Activated CD4-positive, alpha-beta T cell treated with anti-CD3 and anti-CD28 coated beads, Interleukin-2, amount 50 U/mL, for 16 hours (primary cell): Measurements from ENCODE around the gene GPBAR1.
"Not testable (repeated sequence)": the region's sequence is repeated elsewhere in the genome, so short reads cannot be mapped to it uniquely, and the experiment has no call there.

Experiments
- DNase-seq: peaks from one replicate; pipeline ENCODE4 v3.0.0-alpha.2; 2020

Gene GPBAR1

GRCh38 chr2:218269900-218270720 lies 9.3 kb downstream of the GPBAR1 start, which contains the start of the genes AAMP and PNKD:
TSS of gene AAMP (minus strand) at chr2:218270137. CDS start at chr2:218270086, 51 bp downstream.
TSS of gene PNKD (plus strand) at chr2:218270519. CDS start at chr2:218270536, 17 bp downstream.
- DNase-seq = peak; percentile 100

DNA sequence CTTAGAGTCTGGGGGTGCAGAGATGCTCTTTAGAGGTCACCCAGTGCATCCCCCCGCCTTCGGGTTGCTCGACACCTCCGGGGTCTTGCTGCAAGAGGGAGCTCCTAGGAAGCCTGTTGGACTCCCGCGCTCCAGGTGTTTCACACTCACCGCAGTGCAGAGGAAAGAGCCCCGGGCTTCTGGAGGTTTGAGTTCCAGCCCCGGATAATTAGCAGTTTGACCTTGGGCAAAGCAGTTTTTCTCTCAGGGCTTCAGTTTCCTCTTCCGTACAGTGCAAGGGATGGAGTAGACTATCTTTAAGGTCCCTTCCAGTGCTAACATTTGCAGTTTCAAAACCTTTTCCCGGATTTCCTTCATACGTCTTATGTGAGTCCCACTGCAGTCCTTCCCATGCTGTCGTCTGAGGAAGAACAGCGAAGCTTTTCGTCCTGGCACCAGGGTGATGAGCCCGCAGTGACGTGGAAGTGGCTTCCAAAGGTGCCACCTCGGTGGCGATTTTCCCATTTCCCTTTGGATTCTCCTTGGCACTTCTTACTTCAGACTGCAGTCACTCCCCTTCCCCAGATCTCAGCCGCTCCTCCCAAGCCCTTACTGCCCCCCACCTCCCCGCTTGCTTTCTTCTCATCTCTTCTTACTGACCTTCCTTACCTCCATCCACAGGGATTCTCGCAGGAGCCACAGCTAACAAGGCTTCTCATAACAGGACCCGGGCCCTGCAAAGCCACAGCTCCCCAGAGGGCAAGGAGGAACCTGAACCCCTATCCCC lies 10.1 kb downstream of the GPBAR1 start:
- no peak for DNase-seq

- DNase-seq = no peak
Measured at GRCh38 chr2:218271487-218271797, 10.6 kb downstream of the GPBAR1 start.

- DNase-seq = no peak
Measured at GRCh38 chr2:218271865-218272530, 11.2 kb downstream of the GPBAR1 start.

DNA sequence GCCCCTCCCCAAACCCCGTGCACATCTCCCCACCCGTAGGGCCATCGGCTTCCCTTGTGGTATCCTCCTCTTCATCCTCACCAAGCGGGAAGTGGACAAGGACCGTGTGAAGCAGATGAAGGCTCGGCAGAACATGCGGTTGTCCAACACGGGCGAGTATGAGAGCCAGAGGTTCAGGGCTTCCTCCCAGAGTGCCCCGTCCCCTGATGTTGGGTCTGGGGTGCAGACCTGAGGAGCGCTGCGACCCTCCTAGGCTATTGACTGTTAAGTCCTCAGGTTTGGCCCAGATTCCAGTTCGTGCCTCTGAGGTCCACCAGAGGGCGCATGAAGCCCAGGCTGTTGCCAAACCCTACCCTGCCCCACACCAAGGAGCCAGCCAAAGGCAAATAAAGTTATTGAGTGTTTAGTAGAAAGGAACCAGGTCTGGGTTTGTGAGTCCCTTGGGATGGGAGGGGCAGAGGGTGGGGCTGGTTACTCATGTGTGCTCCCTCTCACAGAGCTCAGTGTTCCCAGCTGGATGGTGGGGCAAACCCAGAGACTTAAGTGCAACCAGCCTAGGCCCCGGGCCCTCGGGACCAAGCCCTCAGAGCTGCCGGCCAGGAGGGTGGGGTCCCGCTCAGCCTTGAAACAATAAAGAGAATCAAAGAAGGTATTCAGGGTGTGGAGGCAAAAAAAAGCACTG lies 11.9 kb downstream of the GPBAR1 start:
- peak; percentile 80 for DNase-seq

- DNase-seq = not testable (repeated sequence)
Measured at GRCh38 chr2:218273214-218273907, 12.5 kb downstream of the GPBAR1 start.

GRCh38 chr2:218273908-218274249 lies 13.1 kb downstream of the GPBAR1 start:
- no peak for DNase-seq

DNA sequence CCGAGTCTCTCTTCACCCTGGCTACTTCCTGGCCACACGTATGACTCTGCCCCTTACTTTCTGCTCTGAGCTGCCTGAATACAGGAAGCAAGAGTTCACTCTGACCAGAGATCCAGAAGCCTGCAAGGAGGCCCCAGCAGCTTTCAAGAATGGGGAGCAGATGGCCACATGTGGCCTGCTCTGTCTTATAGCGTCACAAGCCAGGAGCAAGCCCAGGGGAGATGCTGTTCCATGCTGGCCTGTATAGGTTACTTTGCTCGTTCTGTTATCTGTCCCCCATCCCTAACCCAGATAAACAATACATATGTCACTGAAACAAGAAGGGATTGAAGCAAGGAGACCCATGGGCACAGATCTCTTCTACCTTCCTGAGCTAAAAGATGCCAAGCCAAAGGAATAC lies 13.8 kb downstream of the GPBAR1 start:
- DNase-seq = no peak

DNA sequence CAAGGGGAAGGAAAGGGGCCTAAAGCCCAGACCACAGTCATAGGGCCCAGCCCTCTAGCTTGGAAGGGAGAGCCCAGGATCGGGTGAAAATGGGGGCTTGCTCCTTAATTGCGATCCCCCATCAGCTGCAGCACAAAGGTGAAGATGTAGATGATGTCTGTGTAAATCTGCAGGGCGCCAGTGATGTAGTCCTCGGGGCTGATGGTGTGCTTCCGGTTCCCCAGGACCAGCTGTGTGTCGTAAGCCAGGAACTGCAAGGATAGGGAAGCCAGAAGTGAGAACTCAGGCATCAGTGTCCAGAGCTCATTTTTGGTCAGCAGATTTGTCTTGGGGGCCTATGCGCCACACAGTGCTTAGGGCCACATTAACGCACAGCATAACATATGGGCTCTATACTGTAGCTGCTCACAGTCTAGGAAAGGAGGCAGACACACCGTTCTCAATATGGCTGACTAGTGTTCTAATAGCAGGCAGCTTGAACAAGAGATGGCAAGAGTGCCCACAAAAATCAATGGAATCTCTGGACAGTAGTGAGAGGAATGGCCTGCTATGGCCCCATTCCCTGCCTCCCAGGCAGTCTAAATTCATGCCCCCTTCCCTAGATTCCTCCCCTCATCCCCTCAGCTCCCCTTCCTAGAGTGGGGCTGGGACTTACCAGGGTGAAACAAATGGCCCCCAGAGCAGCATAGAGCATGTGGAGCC lies 14.7 kb downstream of the GPBAR1 start:
- no peak for DNase-seq

DNA sequence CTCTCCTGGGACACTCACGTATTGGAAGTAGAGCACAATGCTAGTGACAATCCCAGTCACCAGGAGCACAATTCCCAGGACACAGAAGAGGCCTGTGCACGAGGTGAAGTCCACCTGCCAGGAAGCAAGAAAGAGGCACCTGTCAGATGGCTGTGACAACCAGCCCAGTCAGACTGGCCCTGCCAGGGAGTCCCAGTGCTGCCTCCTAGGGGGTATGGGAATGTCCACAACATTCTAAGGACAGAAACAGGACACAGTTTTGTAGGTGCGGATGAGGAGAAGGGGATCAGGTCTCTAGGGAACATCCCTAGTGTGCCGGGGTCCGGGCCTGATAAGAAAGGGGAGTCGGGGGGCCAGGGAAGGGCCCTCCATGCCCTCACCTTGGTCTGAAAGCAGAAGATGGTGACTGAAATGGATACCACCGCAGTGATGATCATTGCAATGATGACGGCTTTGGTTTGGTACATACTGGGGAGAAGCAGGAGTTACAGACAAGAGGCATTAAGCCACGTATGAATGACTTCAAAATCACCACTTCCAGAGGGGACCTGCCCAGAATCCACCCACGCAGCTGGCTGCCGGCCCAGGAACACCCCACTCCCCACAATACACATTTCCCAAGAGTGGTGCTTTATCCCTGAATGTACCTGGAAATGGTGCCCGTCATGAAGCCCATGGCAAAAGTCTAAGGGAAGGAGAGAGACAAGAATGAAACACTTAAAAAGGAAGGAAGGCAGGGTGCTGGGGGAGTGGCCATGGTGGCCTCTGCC lies 16.4 kb downstream of the GPBAR1 start:
- no peak for DNase-seq

GRCh38 chr2:218277921-218278320 lies 17.1 kb downstream of the GPBAR1 start:
- no peak for DNase-seq

DNA sequence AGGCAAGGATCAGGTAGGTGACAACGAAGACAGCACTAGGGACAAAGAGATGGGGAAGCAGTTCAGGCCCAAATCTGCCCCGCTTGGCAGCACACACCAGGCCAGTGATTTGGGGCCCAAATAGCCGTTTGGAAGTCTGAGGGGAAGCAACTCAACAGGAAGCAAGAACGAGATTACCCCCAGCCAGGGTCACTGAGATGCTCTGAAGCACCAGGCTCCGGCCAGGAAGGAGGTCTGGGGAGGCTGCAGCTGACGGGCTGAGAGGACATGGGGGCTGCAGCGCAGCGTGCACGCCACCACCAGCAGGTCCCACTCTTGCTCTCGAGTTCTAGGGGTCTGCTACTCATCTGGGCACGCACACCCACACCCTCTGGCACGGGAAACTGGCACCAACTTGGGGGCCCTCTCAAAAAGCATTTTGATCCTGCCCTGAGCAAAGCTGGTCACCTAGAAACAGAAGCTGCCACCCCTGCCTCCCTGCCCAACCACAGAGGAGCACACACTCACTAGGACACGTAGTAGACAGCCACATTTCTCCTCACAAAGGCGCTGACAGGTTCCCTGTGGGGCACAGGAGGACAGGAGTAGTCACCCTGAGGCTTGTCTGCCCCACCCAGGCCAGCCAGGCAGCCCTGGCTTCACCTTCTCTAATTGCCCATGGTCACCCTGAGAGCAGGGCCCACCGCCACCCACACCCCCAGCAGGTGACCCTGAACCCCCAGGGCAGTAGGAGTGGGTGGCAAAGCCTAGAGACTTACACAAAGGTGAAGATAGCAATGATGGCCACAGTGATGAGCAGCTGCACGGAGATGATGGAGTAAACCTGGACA lies 17.9 kb downstream of the GPBAR1 start:
- DNase-seq = no peak

DNA sequence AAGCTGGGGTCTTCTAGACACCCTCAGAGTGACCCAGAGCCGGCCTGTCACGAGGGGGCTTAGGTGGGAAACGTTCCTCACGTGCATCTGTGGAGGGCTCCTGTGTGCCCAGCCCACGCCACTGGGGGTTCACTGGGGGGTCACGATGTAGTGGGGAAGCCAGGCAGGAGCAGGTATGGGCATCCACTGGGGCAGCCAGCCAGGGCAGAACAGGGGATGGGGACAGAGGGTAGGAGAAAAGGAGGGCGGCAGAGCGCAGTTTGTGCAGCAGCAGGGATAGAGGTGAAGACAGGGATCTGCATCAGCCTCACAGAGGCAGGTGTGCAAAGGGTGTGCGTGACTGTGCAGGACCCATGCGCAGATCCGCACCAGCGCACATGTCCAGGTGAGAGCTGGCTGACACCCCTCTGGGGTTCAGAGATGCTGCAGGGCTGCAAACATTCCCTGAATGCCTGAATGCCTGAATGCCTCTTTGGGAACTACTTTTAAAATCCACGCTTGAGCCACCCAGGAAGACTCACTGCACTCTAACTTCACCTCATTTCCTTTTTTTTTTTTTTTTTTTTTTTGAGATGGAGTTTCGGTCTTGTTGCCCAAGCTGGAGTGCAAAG lies 19.6 kb downstream of the GPBAR1 start:
- no peak for DNase-seq

DNA sequence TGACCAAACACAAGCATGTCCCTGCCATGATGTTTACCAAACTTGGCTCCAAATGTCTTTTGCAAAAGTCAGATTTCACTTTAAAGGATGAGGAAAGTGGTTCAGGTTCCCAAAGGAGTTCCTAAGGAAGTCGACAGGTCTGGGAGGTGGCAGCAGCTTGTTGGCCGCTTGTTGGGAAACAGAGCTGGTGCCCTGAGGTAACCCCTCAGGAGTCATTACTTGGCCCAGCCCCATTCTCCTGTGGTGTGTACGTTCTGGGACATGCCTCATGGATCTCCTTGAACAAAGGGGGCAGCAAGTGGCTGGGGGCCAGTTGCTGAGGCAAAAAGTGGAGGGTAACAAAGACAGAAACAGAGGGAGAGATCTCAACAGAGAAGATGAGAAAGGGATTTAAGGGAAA lies 20.6 kb downstream of the GPBAR1 start:
- no peak for DNase-seq

- DNase-seq = no peak
Measured at GRCh38 chr2:218282173-218282991, 21.6 kb downstream of the GPBAR1 start.

DNA sequence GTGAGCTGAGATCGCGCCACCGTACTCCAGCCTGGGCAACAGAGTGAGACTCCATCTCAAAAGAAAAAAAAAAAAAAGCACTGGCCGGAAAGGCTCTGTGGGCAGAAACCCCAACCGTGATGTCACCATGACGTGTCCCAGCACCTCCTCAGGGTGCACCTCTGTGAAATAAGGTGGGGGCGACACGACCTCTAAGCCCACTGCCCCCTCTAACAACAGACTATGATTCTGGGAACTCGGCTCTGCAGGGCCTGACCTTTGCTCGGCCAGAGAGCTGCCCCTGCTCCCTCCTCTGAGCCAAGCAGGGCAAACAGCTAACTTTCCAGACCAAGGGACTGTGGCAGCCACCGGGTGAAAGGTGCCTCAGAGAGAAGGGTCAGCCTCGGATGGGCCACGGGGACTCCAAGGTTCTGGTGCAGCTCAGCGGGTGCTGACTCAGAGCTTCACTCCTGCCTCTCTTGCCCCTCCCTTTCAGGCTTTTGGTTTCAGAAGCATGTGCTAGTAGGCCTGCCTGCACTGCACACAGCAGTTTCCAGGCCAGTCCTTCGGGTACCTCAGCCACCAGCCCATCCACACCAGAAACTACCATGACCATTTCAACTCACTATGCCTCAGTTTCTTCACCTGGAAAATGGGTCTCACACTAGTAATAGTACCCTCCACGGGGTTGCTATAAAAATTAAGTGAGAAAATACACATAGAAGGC lies 23.4 kb downstream of the GPBAR1 start:
- DNase-seq = peak; percentile 85

GRCh38 chr2:218285604-218286003 lies 24.8 kb downstream of the GPBAR1 start:
- DNase-seq = no peak
